Effector memory CD4-positive, alpha-beta T cell (primary cell): ENCODE data around the gene SLC4A8.

Source experiments
- DNase-seq, 3 donors: peaks; one replicate each; pipeline ENCODE4 v3.0.0-alpha.2; 2020
- H3K27ac ChIP-seq: 2 replicates; pipeline ENCODE4 v1.7.0; 2013; ENCODE audit warnings: mild to moderate bottlenecking, low read length, moderate library complexity; ENCODE audit not compliant: insufficient read depth, poor library complexity, severe bottlenecking
- H3K27me3 ChIP-seq: replicated peaks from 2 replicates; pipeline ENCODE4 v1.7.0; 2013; ENCODE audit warnings: mild to moderate bottlenecking, low read length; ENCODE audit not compliant: insufficient read depth, control insufficient read depth, poor library complexity, severe bottlenecking
- H3K36me3 ChIP-seq: 2 replicates; pipeline ENCODE4 v1.7.0; 2013; ENCODE audit warnings: mild to moderate bottlenecking, low read length, moderate library complexity; ENCODE audit not compliant: control insufficient read depth, insufficient read depth
- H3K4me1 ChIP-seq: 2 replicates; pipeline ENCODE4 v1.7.0; 2013; ENCODE audit warnings: low read length, mild to moderate bottlenecking; ENCODE audit not compliant: control insufficient read depth, insufficient read depth, poor library complexity, severe bottlenecking
- H3K4me3 ChIP-seq: 2 replicates; pipeline ENCODE4 v1.7.0; 2013; ENCODE audit warnings: low read length, low read depth, mild to moderate bottlenecking; ENCODE audit not compliant: insufficient read depth, poor library complexity, severe bottlenecking
- H3K9me3 ChIP-seq: 2 replicates; pipeline ENCODE4 v1.7.0; 2013; ENCODE audit warnings: mild to moderate bottlenecking, low read length, moderate library complexity; ENCODE audit not compliant: control insufficient read depth
- total RNA-seq, 3 donors: gene quantifications; one replicate each; lab custom pipeline; 2026; lab: John Stamatoyannopoulos, UW

Gene SLC4A8
- total RNA-seq: 3.3 to 3.9 (median 3.8) reads per million in 3 donors

DNA sequence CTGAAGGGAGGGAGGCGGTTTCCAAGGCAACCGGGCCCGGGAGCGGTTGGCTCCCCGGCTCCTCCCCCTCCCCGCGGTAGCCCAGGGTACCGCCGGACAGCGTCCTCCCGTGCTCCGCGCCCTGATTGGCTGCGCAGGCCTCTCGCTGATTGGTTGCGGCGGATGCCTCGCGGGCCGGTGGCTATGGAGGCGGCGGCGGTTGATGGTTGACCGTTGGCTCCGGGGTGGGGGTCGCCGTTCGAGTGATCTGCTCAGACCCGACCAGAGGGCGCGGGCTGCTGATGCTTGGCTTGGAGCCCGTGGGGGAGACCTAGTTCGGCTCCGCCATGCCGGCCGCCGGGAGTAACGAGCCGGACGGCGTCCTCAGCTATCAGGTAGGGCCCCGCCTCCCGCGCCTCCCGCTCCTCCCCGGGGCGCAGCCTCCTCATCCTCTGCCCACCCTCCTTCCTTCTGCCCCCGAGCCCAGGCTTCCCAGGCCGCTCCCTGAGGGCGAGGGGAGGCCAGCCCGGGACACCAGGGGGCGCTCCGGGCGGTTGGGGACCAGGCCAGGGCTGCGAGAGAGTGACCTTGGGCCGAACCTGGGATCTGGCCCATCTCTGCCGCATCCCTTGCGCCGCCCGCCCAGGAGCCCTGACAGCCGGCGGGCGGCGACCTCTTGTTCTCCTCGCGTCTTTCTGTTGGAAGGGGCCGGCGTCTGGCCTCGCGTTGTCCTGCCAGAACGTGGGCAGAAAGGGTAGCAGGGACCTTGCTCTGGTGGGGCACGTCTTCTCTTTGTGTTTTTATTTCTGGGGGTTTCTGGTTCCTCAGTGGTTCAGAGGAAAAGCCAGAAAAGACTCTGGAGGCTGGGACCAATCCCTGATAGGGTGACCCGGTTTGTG is at the start of gene SLC4A8:
Gene SLC4A8 (plus strand): TSS at position 170 of the 878 bp plus-strand sequence. CDS start 157 bp downstream, at position 327.
- H3K27ac ChIP-seq: peak within 1 kb of the TSS; percentile 40

DNA sequence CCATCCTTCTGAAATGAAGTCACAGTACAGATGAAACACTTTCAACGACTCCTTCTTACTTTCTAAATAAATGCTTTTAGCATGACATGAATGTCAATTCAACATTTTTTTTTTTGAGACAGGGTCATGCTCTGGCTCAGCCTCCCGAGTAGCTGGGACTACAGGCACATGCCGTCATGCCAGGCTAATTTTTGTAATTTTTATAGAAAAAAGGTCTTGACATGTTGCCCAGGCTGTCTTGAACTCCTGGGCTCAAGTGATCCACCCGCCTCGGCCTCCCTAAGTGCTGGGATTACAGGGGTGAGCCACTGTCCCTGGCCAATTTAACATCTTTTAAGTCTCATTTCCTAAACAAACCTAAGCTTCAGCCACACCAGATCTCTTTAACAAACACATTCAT is 49.8 kb upstream of the SLC4A8 start:
- Histone ChIP-seq H3K27ac (no peak overlapping the region), H3K4me3 (no peak overlapping the region), H3K36me3 (peaks cover 30% of the 10 kb centered on the region), H3K4me1 (peaks cover 4% of the 10 kb centered on the region), H3K9me3 (no peaks in the 10 kb centered on the region), H3K27me3 (no peaks in the 10 kb centered on the region)
- no peak for DNase-seq

More for the DNA sequence above, at the start of gene SLC4A8:
- peak; percentile 59 to 74 (median 64) for DNase-seq
- Histone ChIP-seq H3K27me3 (no peaks in the 10 kb centered on the region), H3K36me3 (no peaks in the 10 kb centered on the region), H3K4me1 (peaks cover 2% of the 10 kb centered on the region), H3K9me3 (no peaks in the 10 kb centered on the region), H3K4me3 (peak within 1 kb of the TSS; percentile 67)

DNA sequence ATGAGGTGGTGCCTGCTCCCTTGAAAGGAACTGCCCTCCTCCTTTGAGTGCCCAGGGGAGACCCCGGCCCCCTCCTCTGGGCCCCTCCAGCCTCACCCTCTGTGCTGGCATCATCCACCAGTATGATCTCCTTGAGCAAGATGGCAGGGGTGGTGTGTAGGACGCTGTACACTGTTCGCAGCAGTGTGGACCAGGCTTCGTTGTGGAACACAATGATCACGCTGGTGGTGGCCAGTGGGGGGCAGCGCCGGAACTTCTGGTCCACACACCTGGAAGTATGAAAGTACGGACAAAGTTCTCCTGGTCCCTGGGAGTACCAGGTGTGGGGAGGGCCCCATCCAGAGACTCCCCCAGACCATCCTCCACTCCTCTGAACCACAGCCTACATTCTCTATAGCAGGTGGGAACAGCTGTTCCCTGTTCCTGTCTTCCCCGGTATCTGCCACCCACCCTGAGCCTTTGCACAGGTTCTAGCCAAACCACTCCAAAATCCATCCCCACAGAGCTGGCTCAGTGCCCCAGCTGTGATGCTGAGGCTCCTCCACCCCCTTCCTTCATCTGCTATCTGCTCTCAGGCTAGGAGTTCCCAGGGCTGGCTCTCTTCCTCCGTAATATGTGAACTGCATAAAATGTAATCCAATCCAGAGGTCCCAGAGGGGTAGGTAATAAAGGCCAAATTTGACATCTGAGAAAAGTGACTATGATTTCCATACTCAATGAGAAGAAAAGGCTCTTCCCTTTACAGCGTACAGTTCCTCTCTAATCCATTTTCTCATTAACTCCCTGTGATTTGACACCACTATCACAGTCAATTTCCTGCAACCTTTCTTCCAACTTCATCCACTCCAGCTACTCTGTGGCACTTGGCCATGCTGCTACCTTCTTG is 47.3 kb upstream of the SLC4A8 start:
- DNase-seq: no peak
- no peaks in the 10 kb centered on the region for H3K27me3 ChIP-seq
- H3K9me3 ChIP-seq: no peaks in the 10 kb centered on the region
- no peak overlapping the region for H3K27ac ChIP-seq
- H3K36me3 ChIP-seq: peaks cover 34% of the 10 kb centered on the region
- H3K4me3 ChIP-seq: no peak overlapping the region
- H3K4me1 ChIP-seq: no peaks in the 10 kb centered on the region

DNA sequence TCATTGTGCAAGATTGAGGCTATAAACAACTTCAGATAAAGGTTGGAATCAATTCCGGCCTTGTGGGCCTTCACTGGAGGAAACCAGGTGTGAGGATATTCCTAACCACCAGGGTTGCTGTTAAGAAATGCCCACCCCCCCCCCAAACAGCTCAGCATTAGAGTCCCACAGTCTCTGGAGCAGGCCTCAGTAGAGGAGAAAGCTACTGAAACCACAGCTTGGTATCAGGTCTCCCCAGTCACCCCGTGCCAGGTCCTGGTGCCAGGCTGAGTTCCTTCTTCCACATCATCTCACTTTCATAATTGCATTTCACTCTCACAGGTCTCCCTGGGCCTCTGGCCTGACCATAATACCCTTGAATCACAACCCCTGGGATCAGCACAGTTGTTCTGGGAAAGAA is 45.9 kb upstream of the SLC4A8 start:
- Histone ChIP-seq H3K4me3 (no peak overlapping the region), H3K27me3 (no peaks in the 10 kb centered on the region), H3K36me3 (peaks cover 34% of the 10 kb centered on the region), H3K4me1 (peaks cover 5% of the 10 kb centered on the region), H3K9me3 (no peaks in the 10 kb centered on the region), H3K27ac (no peak overlapping the region)
- no peak for DNase-seq

DNA sequence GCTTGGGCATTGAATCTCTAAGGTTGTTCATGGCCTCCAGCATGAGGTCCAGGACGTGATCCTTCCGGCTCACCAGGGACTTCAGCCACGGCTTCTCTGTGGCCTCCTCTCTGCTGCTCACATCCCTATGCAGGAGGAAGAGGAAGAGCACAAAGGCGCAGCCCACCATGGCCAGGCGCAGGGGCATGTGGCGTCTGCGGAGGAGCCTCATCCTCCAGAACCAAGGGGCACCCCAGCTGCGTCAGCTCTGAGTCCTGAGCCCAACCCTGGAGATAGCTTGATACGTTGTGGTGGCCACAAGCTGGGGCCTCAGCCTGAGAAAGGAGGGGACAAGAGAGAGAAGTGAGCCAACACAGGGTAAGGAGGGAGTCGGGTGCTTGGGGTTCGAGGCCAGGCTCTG is 45.1 kb upstream of the SLC4A8 start:
- Histone ChIP-seq H3K4me1 (peaks cover 9% of the 10 kb centered on the region), H3K36me3 (peaks cover 34% of the 10 kb centered on the region), H3K27ac (no peak overlapping the region), H3K4me3 (no peak overlapping the region), H3K27me3 (no peaks in the 10 kb centered on the region), H3K9me3 (no peaks in the 10 kb centered on the region)
- DNase-seq: no peak

DNA sequence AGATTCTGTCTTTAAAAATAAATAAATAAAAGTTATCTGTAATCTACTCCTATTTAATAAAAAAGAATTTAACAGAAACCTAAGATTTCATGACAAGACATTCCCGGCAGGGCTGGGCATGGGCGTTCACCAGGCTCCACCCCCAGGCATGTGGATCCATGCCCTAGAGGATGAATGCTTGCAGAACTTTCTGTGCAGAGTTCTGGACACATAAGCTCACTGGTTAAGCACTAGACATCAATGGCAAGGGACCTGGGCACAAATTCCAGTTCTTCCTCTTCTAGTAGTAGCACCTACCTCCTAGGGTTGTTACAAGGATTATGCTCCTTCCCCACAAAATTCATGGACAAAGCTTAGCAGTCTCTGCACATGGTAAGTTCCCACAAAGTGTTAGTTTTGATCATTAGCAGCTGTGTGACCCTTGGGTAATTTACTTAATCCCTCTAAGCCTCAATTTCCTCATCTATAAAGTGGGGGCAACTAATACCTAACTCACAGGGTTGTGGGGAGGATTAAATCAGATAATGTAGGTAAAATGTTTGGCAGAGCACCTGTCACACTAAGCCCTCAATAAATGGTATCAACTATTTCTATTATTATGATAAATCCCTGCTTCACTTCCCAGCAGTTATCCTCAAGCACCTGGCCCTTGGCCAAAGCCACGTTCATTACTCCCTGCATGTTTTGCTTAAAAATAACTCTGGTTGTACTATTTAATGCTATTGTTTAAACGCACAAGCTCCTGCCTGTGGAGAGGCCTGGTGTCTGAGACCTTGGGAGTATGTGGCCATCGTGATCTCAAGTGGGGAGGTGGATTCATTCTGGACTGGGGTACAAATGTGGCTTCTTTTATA is 43.2 kb upstream of the SLC4A8 start:
- Histone ChIP-seq H3K27me3 (no peaks in the 10 kb centered on the region), H3K27ac (no peak overlapping the region), H3K36me3 (peaks cover 31% of the 10 kb centered on the region), H3K9me3 (no peaks in the 10 kb centered on the region), H3K4me1 (peaks cover 9% of the 10 kb centered on the region), H3K4me3 (no peak overlapping the region)
- no peak for DNase-seq

DNA sequence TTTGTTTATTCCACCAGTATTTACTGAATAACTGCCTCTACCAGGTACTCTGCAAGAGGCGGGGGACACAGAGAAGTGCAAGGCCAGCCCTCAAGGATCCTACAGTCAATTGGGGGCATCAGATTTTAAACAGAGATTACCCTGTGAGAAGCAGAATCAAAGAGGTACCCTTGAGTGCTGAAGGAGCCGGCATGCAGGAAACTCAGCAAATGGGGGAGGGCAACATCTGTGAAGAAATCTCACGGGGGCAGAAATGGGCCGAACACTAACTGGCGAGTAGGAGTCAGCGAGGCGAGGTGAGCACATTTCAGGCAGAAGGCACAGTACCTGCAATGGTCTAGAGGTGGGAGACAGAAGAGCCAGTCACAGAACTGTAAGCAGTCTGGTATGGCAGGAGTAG is 42.5 kb upstream of the SLC4A8 start:
- no peak overlapping the region for H3K4me3 ChIP-seq
- H3K27me3 ChIP-seq: no peaks in the 10 kb centered on the region
- no peak overlapping the region for H3K27ac ChIP-seq
- no peaks in the 10 kb centered on the region for H3K9me3 ChIP-seq
- H3K4me1 ChIP-seq: peaks cover 9% of the 10 kb centered on the region
- H3K36me3 ChIP-seq: peaks cover 26% of the 10 kb centered on the region
- DNase-seq: no peak

DNA sequence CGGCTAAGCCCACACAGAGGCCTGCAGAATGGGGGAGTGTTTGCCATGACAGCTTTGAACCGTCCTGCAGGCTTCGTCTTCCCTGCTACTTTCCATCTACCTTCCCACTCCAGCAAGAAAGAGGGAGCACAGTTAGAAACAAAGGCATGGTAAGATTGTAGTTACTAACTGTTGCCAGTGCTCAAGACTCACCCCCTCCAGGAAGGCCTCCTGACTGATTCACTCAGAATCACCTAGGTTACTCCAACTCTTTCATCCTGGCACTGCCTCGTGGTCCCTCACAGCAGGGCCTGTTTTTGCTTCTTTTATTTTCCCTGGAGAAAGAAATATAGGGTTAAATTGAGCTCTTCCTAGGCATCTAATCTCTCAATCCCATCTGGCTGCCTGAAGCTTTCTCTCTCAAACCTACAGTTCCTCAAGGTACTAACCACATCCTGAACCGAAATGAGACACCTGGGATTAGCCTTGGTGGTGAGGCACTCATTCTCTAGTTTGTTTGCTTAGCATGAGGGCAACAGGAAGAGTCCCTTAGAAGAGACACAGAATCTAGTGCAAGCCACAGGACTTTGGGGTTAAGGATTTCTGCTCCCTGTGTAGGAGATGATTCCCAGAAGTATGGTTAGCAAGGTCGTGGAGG is 41.2 kb upstream of the SLC4A8 start:
- peaks cover 19% of the 10 kb centered on the region for H3K36me3 ChIP-seq
- no peak overlapping the region for H3K4me3 ChIP-seq
- H3K27ac ChIP-seq: no peak overlapping the region
- DNase-seq: no peak
- H3K4me1 ChIP-seq: peaks cover 9% of the 10 kb centered on the region
- H3K9me3 ChIP-seq: no peaks in the 10 kb centered on the region
- no peaks in the 10 kb centered on the region for H3K27me3 ChIP-seq

DNA sequence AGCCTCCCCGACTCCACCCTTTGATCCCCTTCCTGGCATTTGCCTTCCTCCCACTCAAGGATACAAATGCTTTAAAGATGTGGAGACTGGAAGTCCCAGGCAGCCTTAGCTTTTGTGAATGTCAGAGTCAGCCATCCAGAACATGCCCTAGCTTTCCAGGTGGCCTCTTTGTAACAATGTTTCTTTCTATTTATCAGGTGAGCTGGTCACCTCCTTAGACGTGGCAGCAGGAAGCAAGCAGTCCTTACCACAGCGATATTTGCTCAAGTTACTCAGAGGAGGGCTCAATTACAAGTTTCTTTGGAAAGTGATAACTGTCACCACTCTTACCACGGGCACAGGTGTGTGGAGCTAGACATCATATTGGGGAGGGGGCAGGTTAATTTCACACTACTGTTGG is 38.3 kb upstream of the SLC4A8 start:
- no peak for DNase-seq
- Histone ChIP-seq H3K36me3 (no peaks in the 10 kb centered on the region), H3K4me3 (no peak overlapping the region), H3K27ac (no peak overlapping the region), H3K4me1 (peaks cover 25% of the 10 kb centered on the region), H3K9me3 (no peaks in the 10 kb centered on the region), H3K27me3 (no peaks in the 10 kb centered on the region)
